Ovary (tissue), 9 donors: Measurements from ENCODE around the gene RPS2. TPM values are rescaled to one million over a fixed set of nuclear protein-coding genes. Genes with fewer than 3 reads are reported as not detected.

Source experiments
- DNase-seq, 5 donors: peaks; one replicate each; pipeline ENCODE4 v3.0.0-alpha.2; 2019 to 2020
- H3K27ac ChIP-seq, 2 donors: fragments of 200-600 bp; one replicate each; pipeline versions ENCODE4 v1.5.1 to v1.8.0; 2019 to 2022
- H3K27me3 ChIP-seq: fragments of 200-600 bp; one replicate; pipeline ENCODE4 v1.8.0; 2022
- H3K36me3 ChIP-seq: fragments of 200-600 bp; sonication (generic); one replicate; pipeline ENCODE4 v1.5.1; 2019
- H3K4me1 ChIP-seq: one replicate; pipeline ENCODE4 v1.8.1; 2013; ENCODE audit warnings: mild to moderate bottlenecking, moderate library complexity; ENCODE audit not compliant: insufficient read depth
- H3K4me3 ChIP-seq: fragments of 200-600 bp; sonication (generic); one replicate; pipeline ENCODE4 v1.5.1; 2017
- H3K9me3 ChIP-seq, 2 donors: fragments of 200-600 bp in 1 of 2; sonication (generic) in 1 of 2; one replicate each; pipeline versions ENCODE4 v1.5.1 to v1.8.1; 2013 to 2019; ENCODE audit warnings: mild to moderate bottlenecking in 1 of 2, moderate library complexity in 1 of 2
- EP300 ChIP-seq: sonication (generic); formaldehyde crosslinking; IDR thresholded peaks from one replicate; pipeline ENCODE4 v1.6.1; 2017; ENCODE audit warnings: antibody characterized with exemption
- POLR2A ChIP-seq: fragments of 450-650 bp; IDR thresholded peaks from one replicate; pipeline ENCODE4 v1.6.1; 2017; ENCODE audit warnings: antibody characterized with exemption, mild to moderate bottlenecking, moderate library complexity
- WGBS, 3 donors: extraction: QIAGEN DNeasy Blood & Tissue Kit in 1 of 3; methylation state at CpG; one replicate each; pipeline versions ENCODE4 v1.1.5 to v1.1.7; 2013 to 2017; 5-methylcytosine and 5-hydroxymethylcytosine counted together
- intact Hi-C, 4 donors: fragments of 100-400 bp; cut with DNase I; formaldehyde crosslinking; loops; one replicate each; pipeline versions ENCODE4 v1.11.0 to v1.15.1; 2022 to 2023
- polyA plus RNA-seq, 2 donors: library from polyadenylated mRNA; stranded (reverse); fragments of 200-250 nt in 1 of 2; fragments of 350-450 nt in 1 of 2; fragmentation: Illumina TruSeq in 1 of 2; extraction: RNeasy Lipid Tissue Mini Kit (QIAGEN cat#74804) in 1 of 2; gene quantifications; one replicate each; pipeline ENCODE4 v1.2.3, GENCODE V29; 2013 to 2014
- total RNA-seq, 7 donors: library from RNA; depleted of rRNA in 2 of 7; stranded (reverse); fragments of >200 nt in 2 of 7; fragmentation: NEBNext Ultra II Directional in 3 of 7; extraction: Animal tissue kit (Norgen Biotek cat#: 25700) in 3 of 7; gene quantifications; one replicate each; pipeline versions ENCODE4 v1.1.0 to v1.2.4, GENCODE V29; 2016 to 2023
- TF ChIP-seq, protein P1 (sequence below), 3 donors: fragments of 450-650 bp in 2 of 3; fragments of 200-600 bp in 1 of 3; IDR thresholded peaks; one replicate each; pipeline versions ENCODE4 v1.5.1 to v1.8.0; 2016 to 2022; ENCODE audit warnings: antibody characterized with exemption in 3 of 3, mild to moderate bottlenecking in 1 of 3
- donor health status: DM: no; HTN: no; CAD: no; lungs with moderate emphysema.
- donor health status: DM: no; HTN: no; CAD: no.
- donor health status: Bipolar disorder and iron deficiency.
- donor health status: DM: yes; HTN: yes; CAD: no.
- donor health status: DM: no; HTN: no; CAD: no.
- donor health status: DM: yes; HTN: yes; CAD: no.

Gene RPS2
- total and polyA plus RNA-seq, 9 donors: 1,606 to 4,743 (median 3,788) TPM

DNA sequence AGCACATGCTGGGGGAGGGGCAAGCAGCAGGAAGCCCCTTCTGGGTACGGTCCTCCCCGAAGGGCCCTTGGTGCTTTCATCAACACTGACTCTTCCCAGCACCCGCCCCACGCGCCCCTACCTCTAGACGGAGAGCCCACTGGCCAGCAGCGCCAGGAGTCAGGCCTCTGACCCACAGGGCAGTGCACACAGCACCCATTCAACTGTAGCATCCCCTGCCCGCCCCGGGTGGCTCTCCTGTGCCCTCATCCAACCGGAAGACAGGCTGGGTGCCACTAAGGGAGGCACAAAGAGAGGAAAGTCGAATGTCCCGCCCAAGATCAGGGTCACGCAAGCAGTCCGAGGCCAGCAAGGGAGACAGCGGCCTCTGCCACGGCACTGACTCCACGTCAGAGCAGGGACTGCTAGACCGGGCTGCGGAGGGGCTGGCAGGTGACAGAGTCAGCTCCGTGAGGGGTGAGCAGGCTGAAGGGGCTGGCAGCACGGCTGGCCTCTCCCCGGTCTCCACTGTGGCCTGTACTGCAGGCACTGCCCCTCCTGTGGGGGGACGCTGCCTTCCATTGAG lies 31.4 kb downstream of the RPS2 start:
- Histone ChIP-seq H3K27me3 (no peaks in the 10 kb centered on the region), H3K9me3 (no peaks in the 10 kb centered on the region), H3K36me3 (no peaks in the 10 kb centered on the region), H3K27ac (no peak overlapping the region), H3K4me3 (no peak overlapping the region), H3K4me1 (no peaks in the 10 kb centered on the region)
- no peak for DNase-seq
- no peak for TF ChIP-seq POLR2A
- TF ChIP-seq EP300: no peak
- TF ChIP-seq, protein P1, sequence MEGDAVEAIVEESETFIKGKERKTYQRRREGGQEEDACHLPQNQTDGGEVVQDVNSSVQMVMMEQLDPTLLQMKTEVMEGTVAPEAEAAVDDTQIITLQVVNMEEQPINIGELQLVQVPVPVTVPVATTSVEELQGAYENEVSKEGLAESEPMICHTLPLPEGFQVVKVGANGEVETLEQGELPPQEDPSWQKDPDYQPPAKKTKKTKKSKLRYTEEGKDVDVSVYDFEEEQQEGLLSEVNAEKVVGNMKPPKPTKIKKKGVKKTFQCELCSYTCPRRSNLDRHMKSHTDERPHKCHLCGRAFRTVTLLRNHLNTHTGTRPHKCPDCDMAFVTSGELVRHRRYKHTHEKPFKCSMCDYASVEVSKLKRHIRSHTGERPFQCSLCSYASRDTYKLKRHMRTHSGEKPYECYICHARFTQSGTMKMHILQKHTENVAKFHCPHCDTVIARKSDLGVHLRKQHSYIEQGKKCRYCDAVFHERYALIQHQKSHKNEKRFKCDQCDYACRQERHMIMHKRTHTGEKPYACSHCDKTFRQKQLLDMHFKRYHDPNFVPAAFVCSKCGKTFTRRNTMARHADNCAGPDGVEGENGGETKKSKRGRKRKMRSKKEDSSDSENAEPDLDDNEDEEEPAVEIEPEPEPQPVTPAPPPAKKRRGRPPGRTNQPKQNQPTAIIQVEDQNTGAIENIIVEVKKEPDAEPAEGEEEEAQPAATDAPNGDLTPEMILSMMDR (IDR thresholded peaks at IDR 0.05): no peak
- intact Hi-C loops: no loop called here
- WGBS, 3 donors: 55 to 62% (median 60%) methylated on average over 18 to 23 of the region's 23 CpGs

DNA sequence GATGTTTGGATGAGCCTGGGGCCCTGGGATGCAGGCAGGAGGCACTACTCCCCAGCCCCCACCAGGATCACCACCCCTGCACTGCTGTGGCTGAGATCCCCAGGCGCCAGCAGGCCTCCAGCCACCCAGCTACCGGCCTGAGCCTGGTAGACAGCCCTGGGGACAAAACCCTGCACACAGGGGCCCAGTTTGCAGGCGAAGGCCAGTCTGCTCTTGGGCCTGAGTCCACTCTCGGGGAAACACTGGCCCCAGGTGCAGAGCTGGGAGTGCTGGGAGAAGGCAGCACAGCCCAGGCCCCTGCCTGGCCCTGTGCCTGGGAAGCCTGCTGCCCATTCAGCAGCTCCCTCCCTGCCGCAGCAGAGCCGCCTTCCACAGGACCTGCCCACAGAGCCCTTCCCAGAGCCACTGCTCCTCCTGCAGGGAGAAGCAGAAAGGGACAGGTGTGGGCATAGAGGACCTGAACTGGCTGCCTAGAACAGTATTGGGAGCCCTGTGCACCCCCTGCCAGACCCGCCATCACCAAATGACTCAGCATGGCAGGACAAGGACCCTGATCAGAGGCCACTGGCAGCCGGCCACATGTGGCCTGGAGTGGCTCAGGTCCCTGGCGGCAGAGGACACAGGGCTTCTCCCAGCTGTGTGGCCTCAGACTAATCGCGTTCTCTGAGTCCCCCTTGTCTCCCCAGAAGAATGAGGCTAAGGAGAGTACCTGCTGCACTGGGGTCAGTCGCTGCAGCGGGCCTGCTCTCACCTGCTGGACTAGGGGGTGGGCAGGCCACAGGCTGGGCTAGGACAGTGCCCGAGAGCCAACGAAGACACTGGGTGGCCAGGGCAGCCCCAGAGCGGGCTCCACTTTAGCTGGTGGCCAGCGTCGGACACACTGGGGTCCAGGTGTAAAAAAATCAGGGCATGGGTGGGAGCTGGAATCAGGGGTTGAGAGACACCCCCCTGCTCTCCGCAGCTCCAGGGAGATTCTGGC lies 32.3 kb downstream of the RPS2 start:
- Histone ChIP-seq H3K4me1 (no peaks in the 10 kb centered on the region), H3K27me3 (no peaks in the 10 kb centered on the region), H3K4me3 (no peak overlapping the region), H3K9me3 (no peaks in the 10 kb centered on the region), H3K36me3 (no peaks in the 10 kb centered on the region), H3K27ac (no peak overlapping the region)
- no peak for DNase-seq
- TF ChIP-seq, protein P1 (IDR thresholded peaks at IDR 0.05): no peak
- TF ChIP-seq EP300: no peak
- no peak for TF ChIP-seq POLR2A
- 64 to 67% (median 65%) methylated on average over 16 to 19 of the region's 19 CpGs for WGBS, 3 donors
- intact Hi-C loops: no loop called here

DNA sequence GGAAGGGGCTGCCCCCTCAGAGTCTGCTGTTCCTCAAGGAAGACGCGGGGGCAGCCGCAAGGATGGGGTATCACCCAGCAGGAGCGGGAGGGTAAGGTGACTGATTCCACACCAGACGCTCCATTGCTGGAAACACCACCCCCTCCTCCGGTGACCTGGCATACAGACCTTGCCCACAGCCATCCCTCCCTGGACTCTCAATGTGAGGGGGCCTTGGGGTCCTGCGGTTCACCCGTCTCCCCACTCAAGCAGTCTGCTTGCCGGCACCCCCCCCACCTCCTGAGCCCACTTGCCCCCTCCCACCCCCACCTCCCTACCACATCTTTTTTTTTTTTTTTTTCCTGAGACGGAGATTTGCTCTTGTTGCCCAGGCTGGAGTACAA lies 34.3 kb downstream of the RPS2 start:
- Histone ChIP-seq H3K27ac (no peak overlapping the region), H3K36me3 (no peaks in the 10 kb centered on the region), H3K9me3 (no peaks in the 10 kb centered on the region), H3K27me3 (no peaks in the 10 kb centered on the region), H3K4me1 (no peaks in the 10 kb centered on the region), H3K4me3 (no peak overlapping the region)
- WGBS, 3 donors: 48 to 70% (median 59%) methylated on average over 10 of the region's 10 CpGs
- TF ChIP-seq EP300: no peak
- no peak for TF ChIP-seq POLR2A
- TF ChIP-seq, protein P1 (IDR thresholded peaks at IDR 0.05): no peak
- DNase-seq: no peak
- intact Hi-C loops: no loop called here

DNA sequence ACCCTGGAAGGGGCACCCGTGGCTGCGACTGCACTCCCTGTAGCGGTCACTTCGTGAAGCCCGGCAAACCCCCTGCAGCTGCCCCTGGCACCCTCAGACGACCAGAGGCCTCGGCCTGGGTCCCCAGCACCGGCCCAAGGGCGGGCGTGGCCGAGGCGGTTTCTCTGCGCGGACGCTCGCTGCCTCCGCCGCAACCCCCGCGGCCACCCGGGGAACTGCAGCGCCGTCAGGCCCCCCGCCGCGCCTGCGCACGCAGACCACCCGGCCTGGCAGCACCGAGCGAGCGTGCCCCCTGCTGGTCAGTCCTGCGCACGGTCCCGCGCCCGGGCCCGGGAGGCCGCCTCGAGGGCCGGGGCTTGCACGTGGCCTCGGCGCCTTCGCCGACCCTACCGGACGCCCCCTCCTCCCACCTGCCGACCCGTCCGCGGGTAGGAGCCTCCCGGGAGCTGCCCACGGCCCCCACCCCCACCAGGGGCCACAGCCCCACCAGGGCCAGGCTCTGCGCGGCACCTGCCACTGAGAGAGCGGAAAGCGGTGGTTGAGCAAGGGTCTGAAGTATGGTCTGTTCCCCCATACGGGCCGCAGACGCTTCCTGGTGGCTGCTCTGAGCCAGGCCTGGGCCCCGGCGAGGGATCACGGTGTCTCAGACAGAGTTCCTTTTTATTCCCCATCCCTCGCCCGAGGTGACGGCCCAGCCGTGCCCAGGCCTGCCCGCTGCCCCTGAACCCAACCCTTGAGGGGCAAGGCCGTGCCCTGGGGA lies 34.9 kb downstream of the RPS2 start:
- Histone ChIP-seq H3K36me3 (no peaks in the 10 kb centered on the region), H3K27ac (no peak overlapping the region), H3K4me1 (no peaks in the 10 kb centered on the region), H3K27me3 (no peaks in the 10 kb centered on the region), H3K4me3 (peak overlapping the region; percentile 59), H3K9me3 (no peaks in the 10 kb centered on the region)
- intact Hi-C loops: loop anchor here in 3 of 4 donors (2.0 to 5.0 kb wide), 2 partner anchors 65 to 67 kb away; no protein-coding TSS in a partner anchor
- WGBS, 3 donors: 7 to 17% (median 11%) methylated on average over 47 to 70 of the region's 70 CpGs
- TF ChIP-seq, protein P1 (IDR thresholded peaks at IDR 0.05): peak; percentile 98 to 100 (median 100)
- TF ChIP-seq EP300: no peak
- no peak for TF ChIP-seq POLR2A
- DNase-seq: peak; percentile 83 to 95 (median 92)
